ENCODE data around the gene HNRNPH3. TPM values are rescaled to one million over a fixed set of nuclear protein-coding genes. Genes with fewer than 3 reads are reported as not detected.

The HNRNPH3 gene
- total RNA-seq (ENCODE audit: low replicate concordance), result 16.7 and 20.9 TPM in 2 replicates

- TF ChIP-seq CTCF (IDR thresholded peaks at IDR 0.05; ENCODE audit: insufficient read depth, low read length), result no peak
- peak; percentile 97 for DNase-seq (ENCODE audit: low read depth)
- peak within 1 kb of the TSS; percentile 91 for H3K4me3 ChIP-seq (ENCODE audit: low read depth, low read length)
These were observed at the start of gene HNRNPH3 for GRCh38 chr10:68331455-68332258. Gene HNRNPH3 (plus strand): TSS chr10:68332064. CDS start chr10:68337222, 5,158 bp downstream.

GRCh38 chr10:68284062-68285001 lies 47.5 kb upstream of the HNRNPH3 start:
- no peak for DNase-seq (ENCODE audit: low read depth)
- no peak overlapping the region for H3K4me3 ChIP-seq (ENCODE audit: low read depth, low read length)
- no peak for TF ChIP-seq CTCF (IDR thresholded peaks at IDR 0.05; ENCODE audit: insufficient read depth, low read length)

- DNase-seq (ENCODE audit: low read depth), result no peak
- H3K4me3 ChIP-seq (ENCODE audit: low read depth, low read length), result no peak overlapping the region
- TF ChIP-seq CTCF (IDR thresholded peaks at IDR 0.05; ENCODE audit: insufficient read depth, low read length), result no peak
These were observed 43.1 kb upstream of the HNRNPH3 start for GRCh38 chr10:68288717-68289116.

GRCh38 chr10:68290736-68291135 lies 41.1 kb upstream of the HNRNPH3 start:
- no peak overlapping the region for H3K4me3 ChIP-seq (ENCODE audit: low read depth, low read length)
- DNase-seq (ENCODE audit: low read depth), result no peak
- TF ChIP-seq CTCF (IDR thresholded peaks at IDR 0.05; ENCODE audit: insufficient read depth, low read length), result no peak

- no peak overlapping the region for H3K4me3 ChIP-seq (ENCODE audit: low read depth, low read length)
- DNase-seq (ENCODE audit: low read depth), result peak; percentile 30
- TF ChIP-seq CTCF (IDR thresholded peaks at IDR 0.05; ENCODE audit: insufficient read depth, low read length), result no peak
These were observed 34.8 kb upstream of the HNRNPH3 start for GRCh38 chr10:68296843-68297663.

- no peak overlapping the region for H3K4me3 ChIP-seq (ENCODE audit: low read depth, low read length)
- DNase-seq (ENCODE audit: low read depth), result no peak
- TF ChIP-seq CTCF (IDR thresholded peaks at IDR 0.05; ENCODE audit: insufficient read depth, low read length), result no peak
These were observed 30.6 kb upstream of the HNRNPH3 start for GRCh38 chr10:68301301-68301700.
